Tibial nerve (tissue), 4 donors: ENCODE measurements around the gene S1PR2. TPM values are rescaled to one million over a fixed set of nuclear protein-coding genes. Genes with fewer than 3 reads are reported as not detected.
A peak's percentile ranks its signal among the peaks of the same experiment; 100 is the strongest.

Experiments
- DNase-seq, 2 donors: peaks; one replicate each; pipeline ENCODE4 v3.0.0-alpha.2; 2019; ENCODE audit warnings: low spot score in 2 of 2
- H3K27ac ChIP-seq, 4 donors: fragments of 200-600 bp; sonication (generic) in 3 of 4; one replicate each; pipeline ENCODE4 v1.5.1; 2017 to 2019; ENCODE audit warnings: mild to moderate bottlenecking in 1 of 4
- H3K27me3 ChIP-seq, 2 donors: fragments of 200-600 bp; sonication (generic) in 1 of 2; one replicate each; pipeline versions ENCODE4 v1.5.1 to v1.6.0; 2017 to 2019
- H3K36me3 ChIP-seq, 3 donors: fragments of 200-600 bp; sonication (generic); one replicate each; pipeline ENCODE4 v1.5.1; 2018 to 2019
- H3K4me1 ChIP-seq, 4 donors: fragments of 200-600 bp; sonication (generic) in 3 of 4; one replicate each; pipeline ENCODE4 v1.5.1; 2017 to 2019
- H3K4me3 ChIP-seq, 4 donors: fragments of 200-600 bp; sonication (generic) in 3 of 4; one replicate each; pipeline ENCODE4 v1.5.1; 2017 to 2019; ENCODE audit warnings: mild to moderate bottlenecking in 1 of 4, moderate library complexity in 1 of 4
- H3K9me3 ChIP-seq, 4 donors: fragments of 200-600 bp; sonication (generic) in 3 of 4; one replicate each; pipeline ENCODE4 v1.5.1; 2017 to 2019
- CTCF ChIP-seq, 5 experiments: fragments of 200-600 bp in 3 of 5; fragments of 450-650 bp in 2 of 5; sonication (generic) in 3 of 5; IDR thresholded peaks; one replicate each; pipeline ENCODE4 v1.5.1; 2016 to 2019; ENCODE audit warnings: antibody characterized with exemption in 5 of 5, mild to moderate bottlenecking in 3 of 5, moderate library complexity in 2 of 5
- EP300 ChIP-seq, 2 donors: sonication (generic); formaldehyde crosslinking; IDR thresholded peaks; one replicate each; pipeline ENCODE4 v1.6.1; 2017; ENCODE audit warnings: antibody characterized with exemption in 2 of 2, mild to moderate bottlenecking in 1 of 2
- POLR2A ChIP-seq, 2 donors: fragments of 450-650 bp; IDR thresholded peaks; one replicate each; pipeline ENCODE4 v1.6.1; 2017; ENCODE audit warnings: antibody characterized with exemption in 2 of 2, mild to moderate bottlenecking in 2 of 2, moderate library complexity in 2 of 2
- WGBS, 2 donors: methylation state at CpG; one replicate each; pipeline ENCODE4 v1.1.5; 2018; 5-methylcytosine and 5-hydroxymethylcytosine counted together
- total RNA-seq, 4 donors: library from RNA; depleted of rRNA; stranded (reverse); fragments of >200 nt; gene quantifications; one replicate each; pipeline ENCODE4 v1.1.0, GENCODE V29; 2016

S1PR2 gene
- total RNA-seq: 10 to 100 TPM; 11.6 to 13.3 (median 12.2) TPM

GRCh38 chr19:10230861-10231611, at the start of gene S1PR2:
TSS of gene S1PR2 (minus strand) at chr19:10231331. CDS start at chr19:10224905, 6,426 bp downstream.
- H3K4me3 ChIP-seq: peak within 1 kb of the TSS; percentile 80 to 98 (median 86)
- no peaks in the 10 kb centered on the region for H3K27me3 ChIP-seq
- 0 to 2% methylated on average over 34 to 45 of the region's 73 CpGs for WGBS, 2 donors
- H3K36me3 ChIP-seq: no peaks in the 10 kb centered on the region
- TF ChIP-seq EP300 (IDR thresholded peaks at IDR 0.05) (peak in 1 of 2 donors; percentile 43), CTCF (IDR thresholded peaks at IDR 0.05) (peak in 2 of 5 experiments; percentile 11 to 12), POLR2A (IDR thresholded peaks at IDR 0.05) (peak; percentile 22 to 63)
- no peaks in the 10 kb centered on the region for H3K9me3 ChIP-seq
- peak; percentile 69 to 70 for DNase-seq
- H3K27ac ChIP-seq: peak within 1 kb of the TSS; percentile 93 to 98 (median 94)
- H3K4me1 ChIP-seq: peaks cover 0 to 57% (median 25%) of the 10 kb centered on the region in 4 donors

DNA sequence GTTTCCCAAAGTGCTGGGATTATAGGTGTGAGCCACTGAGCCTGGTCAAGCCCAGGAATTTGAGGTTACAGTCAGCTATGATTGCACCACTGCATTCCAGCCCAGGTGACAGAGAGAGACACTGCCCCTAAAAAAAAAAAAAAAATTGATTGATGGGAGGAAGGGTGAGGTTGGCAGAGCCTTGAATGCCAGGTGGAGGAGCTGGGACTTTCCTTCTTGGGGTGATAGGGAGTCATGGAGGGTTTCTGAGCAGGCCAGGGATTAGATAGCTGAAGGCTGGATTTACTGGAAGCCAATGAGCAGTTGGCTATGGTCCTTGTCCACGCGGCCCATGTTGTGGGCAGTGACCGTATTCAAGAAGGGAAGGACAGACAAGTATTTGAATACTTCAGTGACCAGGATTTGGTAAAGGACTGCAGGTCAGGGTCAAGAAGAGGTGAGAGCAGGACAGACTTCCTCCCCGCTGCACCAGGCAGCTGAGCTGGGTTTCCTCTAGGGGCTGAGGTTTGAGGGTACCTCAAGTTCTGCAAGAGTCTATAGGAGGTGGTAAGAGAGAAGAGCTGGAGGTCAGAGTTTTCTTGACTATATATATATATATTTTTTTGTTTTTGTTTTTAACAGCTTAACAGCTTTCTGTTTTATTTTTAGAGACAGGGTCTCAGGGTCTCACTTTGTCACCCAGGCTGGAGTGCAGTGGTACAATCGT, 48.8 kb upstream of the S1PR2 start:
- no peaks in the 10 kb centered on the region for H3K4me1 ChIP-seq
- no peak for TF ChIP-seq EP300 (IDR thresholded peaks at IDR 0.05)
- TF ChIP-seq POLR2A (IDR thresholded peaks at IDR 0.05): no peak
- TF ChIP-seq CTCF (IDR thresholded peaks at IDR 0.05): no peak
- WGBS, 2 donors: 76 to 85% methylated on average over 5 of the region's 5 CpGs
- H3K9me3 ChIP-seq: no peaks in the 10 kb centered on the region
- no peaks in the 10 kb centered on the region for H3K27me3 ChIP-seq
- no peak overlapping the region for H3K4me3 ChIP-seq
- DNase-seq: no peak
- H3K36me3 ChIP-seq: peaks cover 0 to 67% (median 4%) of the 10 kb centered on the region in 3 donors
- H3K27ac ChIP-seq: no peak overlapping the region

- no peaks in the 10 kb centered on the region for H3K9me3 ChIP-seq
- no peak overlapping the region for H3K27ac ChIP-seq
- TF ChIP-seq EP300 (IDR thresholded peaks at IDR 0.05): no peak
- TF ChIP-seq POLR2A (IDR thresholded peaks at IDR 0.05): no peak
- TF ChIP-seq CTCF (IDR thresholded peaks at IDR 0.05): no peak
- H3K27me3 ChIP-seq: no peaks in the 10 kb centered on the region
- 91 to 100% methylated on average over 1 of the region's 1 CpG for WGBS, 2 donors
- no peak overlapping the region for H3K4me3 ChIP-seq
- H3K36me3 ChIP-seq: peaks cover 0 to 64% (median 0%) of the 10 kb centered on the region in 3 donors
- DNase-seq: no peak
- H3K4me1 ChIP-seq: no peaks in the 10 kb centered on the region
Measured at GRCh38 chr19:10278935-10279334, 47.8 kb upstream of the S1PR2 start.

DNA sequence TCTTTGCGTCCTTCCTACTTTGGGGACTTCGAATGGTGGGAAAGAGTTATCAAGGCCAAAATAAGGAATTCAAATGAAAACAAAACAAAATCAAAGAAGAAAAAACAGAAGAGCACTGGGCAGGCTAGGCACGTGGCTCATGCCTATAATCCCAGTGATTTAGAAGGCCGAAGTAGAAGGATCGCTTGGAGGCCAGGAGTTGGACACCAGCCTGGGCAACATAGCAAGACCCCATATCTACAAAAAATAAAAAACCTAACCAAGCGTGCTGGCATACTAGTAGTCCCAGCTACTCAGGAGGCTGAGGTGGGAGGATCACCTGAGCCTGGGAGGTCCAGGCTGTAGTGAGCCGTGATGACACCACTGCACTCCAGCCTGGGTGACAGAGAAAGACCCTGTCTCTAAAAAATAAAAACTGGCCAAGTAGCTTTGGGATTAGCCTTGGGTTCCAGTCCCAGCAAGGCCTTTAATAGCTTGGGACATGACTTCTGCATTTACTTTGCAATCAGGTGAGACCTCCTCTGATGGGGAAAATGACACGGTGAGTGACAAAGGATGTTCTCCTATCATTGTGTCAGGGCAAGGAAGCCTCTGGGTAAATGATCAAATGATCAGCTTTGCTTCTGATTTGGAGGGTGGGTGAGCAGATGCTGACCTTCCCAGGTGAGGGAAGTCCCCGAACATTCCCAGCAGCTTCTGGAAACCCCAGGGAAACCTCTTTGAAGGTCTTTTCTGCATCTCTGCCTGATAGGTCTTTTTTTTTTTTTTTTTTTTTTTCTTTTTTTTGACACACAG, 46.9 kb upstream of the S1PR2 start:
- H3K27me3 ChIP-seq: no peaks in the 10 kb centered on the region
- WGBS, 2 donors: 85 to 89% methylated on average over 9 of the region's 9 CpGs
- no peak overlapping the region for H3K4me3 ChIP-seq
- no peak for DNase-seq
- TF ChIP-seq CTCF (IDR thresholded peaks at IDR 0.05) (no peak), POLR2A (IDR thresholded peaks at IDR 0.05) (no peak), EP300 (IDR thresholded peaks at IDR 0.05) (no peak)
- H3K36me3 ChIP-seq: peaks cover 0 to 55% (median 0%) of the 10 kb centered on the region in 3 donors
- no peaks in the 10 kb centered on the region for H3K9me3 ChIP-seq
- peaks cover 0 to 2% (median 0%) of the 10 kb centered on the region in 4 donors for H3K4me1 ChIP-seq
- no peak overlapping the region for H3K27ac ChIP-seq
